Esophagus squamous epithelium (tissue), 4 donors: ENCODE results near the gene SLC31A2.

Source experiments
- POLR2A ChIP-seq, 4 donors: fragments of 450-650 bp; IDR thresholded peaks; one replicate each; pipeline ENCODE4 v1.6.1; 2017; ENCODE audit warnings: antibody characterized with exemption in 4 of 4, mild to moderate bottlenecking in 4 of 4, moderate library complexity in 3 of 4
- TF ChIP-seq, protein P1 (sequence below), 6 experiments: fragments of 450-650 bp in 4 of 6; fragments of 200-600 bp in 2 of 6; sonication (generic) in 2 of 6; IDR thresholded peaks; one replicate each; pipeline ENCODE4 v1.5.1; 2016 to 2019; ENCODE audit warnings: antibody characterized with exemption in 6 of 6, mild to moderate bottlenecking in 4 of 6, moderate library complexity in 4 of 6

DNA sequence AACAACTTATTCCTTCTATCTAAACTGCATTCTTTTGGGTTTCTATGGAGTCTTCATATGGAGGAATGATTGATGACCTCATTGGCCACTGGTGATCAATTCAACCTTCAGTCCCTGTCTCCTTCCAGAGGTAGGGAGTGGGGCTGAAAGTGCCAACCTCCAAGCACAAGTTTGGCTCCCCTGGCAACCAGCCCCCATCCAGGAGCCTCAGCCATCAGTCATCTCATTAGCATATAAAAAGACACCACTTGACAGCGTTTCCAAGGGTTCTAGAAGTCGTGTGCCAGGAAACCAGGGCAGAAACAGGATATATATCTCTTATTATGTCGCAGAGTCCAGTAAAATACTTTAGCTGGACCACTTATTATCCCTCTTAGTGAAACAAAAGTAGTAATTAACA, 9.8 kb downstream of the SLC31A2 start:
- TF ChIP-seq, protein P1, sequence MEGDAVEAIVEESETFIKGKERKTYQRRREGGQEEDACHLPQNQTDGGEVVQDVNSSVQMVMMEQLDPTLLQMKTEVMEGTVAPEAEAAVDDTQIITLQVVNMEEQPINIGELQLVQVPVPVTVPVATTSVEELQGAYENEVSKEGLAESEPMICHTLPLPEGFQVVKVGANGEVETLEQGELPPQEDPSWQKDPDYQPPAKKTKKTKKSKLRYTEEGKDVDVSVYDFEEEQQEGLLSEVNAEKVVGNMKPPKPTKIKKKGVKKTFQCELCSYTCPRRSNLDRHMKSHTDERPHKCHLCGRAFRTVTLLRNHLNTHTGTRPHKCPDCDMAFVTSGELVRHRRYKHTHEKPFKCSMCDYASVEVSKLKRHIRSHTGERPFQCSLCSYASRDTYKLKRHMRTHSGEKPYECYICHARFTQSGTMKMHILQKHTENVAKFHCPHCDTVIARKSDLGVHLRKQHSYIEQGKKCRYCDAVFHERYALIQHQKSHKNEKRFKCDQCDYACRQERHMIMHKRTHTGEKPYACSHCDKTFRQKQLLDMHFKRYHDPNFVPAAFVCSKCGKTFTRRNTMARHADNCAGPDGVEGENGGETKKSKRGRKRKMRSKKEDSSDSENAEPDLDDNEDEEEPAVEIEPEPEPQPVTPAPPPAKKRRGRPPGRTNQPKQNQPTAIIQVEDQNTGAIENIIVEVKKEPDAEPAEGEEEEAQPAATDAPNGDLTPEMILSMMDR (IDR thresholded peaks at IDR 0.05) = no peak
- TF ChIP-seq POLR2A (IDR thresholded peaks at IDR 0.05) = no peak
